ENCODE data around the gene UEVLD. TPM values are rescaled to one million over a fixed set of nuclear protein-coding genes. Genes with fewer than 3 reads are reported as not detected.
A peak's percentile ranks its signal among the peaks of the same experiment; 100 is the strongest.

The UEVLD gene
- total RNA-seq, 4 donors from 2014 or later, result 15.4 to 33.2 (median 21.1) TPM

DNA sequence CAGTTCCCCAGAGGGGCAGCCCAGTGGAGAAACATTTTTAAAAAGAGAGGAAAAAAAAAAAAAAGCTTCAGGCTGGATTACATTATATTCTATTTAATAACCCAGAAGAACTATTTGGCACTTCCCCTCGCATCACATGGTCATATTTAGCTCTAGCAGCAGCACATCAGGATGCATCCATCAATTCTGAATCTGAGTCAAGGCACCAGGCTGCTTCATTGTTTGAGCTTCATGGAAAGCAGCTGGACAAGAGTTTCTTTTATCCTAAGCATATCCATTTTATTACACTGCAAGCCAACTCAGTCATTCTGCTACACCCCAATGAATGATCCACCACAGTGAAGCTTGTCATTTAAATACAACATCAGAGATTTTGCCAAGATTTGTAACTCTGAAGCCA, 35.6 kb upstream of the UEVLD start:
- no peak for DNase-seq
- H3K4me3 ChIP-seq, result no peak overlapping the region
- no peaks in the 10 kb centered on the region for H3K27me3 ChIP-seq
- H3K27ac ChIP-seq, result no peak overlapping the region
- intact Hi-C loops (cut with DNase I), result no loop called here
- H3K9me3 ChIP-seq, result no peaks in the 10 kb centered on the region
- no peaks in the 10 kb centered on the region for H3K36me3 ChIP-seq
- WGBS, 2 donors, result 89% methylated on average over 1 of the region's 1 CpG
- TF ChIP-seq POLR2A (IDR thresholded peaks at IDR 0.05), result no peak
- TF ChIP-seq, protein P1, sequence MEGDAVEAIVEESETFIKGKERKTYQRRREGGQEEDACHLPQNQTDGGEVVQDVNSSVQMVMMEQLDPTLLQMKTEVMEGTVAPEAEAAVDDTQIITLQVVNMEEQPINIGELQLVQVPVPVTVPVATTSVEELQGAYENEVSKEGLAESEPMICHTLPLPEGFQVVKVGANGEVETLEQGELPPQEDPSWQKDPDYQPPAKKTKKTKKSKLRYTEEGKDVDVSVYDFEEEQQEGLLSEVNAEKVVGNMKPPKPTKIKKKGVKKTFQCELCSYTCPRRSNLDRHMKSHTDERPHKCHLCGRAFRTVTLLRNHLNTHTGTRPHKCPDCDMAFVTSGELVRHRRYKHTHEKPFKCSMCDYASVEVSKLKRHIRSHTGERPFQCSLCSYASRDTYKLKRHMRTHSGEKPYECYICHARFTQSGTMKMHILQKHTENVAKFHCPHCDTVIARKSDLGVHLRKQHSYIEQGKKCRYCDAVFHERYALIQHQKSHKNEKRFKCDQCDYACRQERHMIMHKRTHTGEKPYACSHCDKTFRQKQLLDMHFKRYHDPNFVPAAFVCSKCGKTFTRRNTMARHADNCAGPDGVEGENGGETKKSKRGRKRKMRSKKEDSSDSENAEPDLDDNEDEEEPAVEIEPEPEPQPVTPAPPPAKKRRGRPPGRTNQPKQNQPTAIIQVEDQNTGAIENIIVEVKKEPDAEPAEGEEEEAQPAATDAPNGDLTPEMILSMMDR (IDR thresholded peaks at IDR 0.05), result no peak
- peaks cover 0 to 21% (median 0%) of the 10 kb centered on the region in 3 donors for H3K4me1 ChIP-seq

DNA sequence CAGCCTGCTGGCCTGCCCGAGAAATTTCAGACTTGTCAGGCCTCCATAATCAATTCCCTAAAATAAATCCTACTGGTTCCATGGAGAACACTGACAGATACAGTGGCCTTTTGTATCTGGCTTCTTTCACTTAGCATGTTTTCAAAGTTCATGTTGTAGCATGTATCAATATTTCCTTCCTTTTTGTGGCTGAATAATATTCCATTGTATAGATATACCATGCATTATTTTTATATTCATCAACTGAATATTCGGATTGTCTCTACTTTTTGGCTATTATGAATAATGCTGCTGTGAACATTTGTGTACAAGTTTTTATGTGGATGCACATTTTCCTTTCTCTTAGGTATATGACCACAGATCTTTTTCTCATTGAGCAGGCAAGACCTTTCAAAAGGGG, 35.2 kb upstream of the UEVLD start:
- no peak overlapping the region for H3K4me3 ChIP-seq
- no peaks in the 10 kb centered on the region for H3K9me3 ChIP-seq
- H3K36me3 ChIP-seq, result no peaks in the 10 kb centered on the region
- no peaks in the 10 kb centered on the region for H3K27me3 ChIP-seq
- intact Hi-C loops (cut with DNase I), result no loop called here
- 90 to 95% methylated on average over 2 of the region's 2 CpGs for WGBS, 2 donors
- H3K4me1 ChIP-seq, result peaks cover 0 to 26% (median 4%) of the 10 kb centered on the region in 3 donors
- DNase-seq, result no peak
- TF ChIP-seq, protein P1 (IDR thresholded peaks at IDR 0.05), result no peak
- no peak for TF ChIP-seq POLR2A (IDR thresholded peaks at IDR 0.05)
- H3K27ac ChIP-seq, result no peak overlapping the region

DNA sequence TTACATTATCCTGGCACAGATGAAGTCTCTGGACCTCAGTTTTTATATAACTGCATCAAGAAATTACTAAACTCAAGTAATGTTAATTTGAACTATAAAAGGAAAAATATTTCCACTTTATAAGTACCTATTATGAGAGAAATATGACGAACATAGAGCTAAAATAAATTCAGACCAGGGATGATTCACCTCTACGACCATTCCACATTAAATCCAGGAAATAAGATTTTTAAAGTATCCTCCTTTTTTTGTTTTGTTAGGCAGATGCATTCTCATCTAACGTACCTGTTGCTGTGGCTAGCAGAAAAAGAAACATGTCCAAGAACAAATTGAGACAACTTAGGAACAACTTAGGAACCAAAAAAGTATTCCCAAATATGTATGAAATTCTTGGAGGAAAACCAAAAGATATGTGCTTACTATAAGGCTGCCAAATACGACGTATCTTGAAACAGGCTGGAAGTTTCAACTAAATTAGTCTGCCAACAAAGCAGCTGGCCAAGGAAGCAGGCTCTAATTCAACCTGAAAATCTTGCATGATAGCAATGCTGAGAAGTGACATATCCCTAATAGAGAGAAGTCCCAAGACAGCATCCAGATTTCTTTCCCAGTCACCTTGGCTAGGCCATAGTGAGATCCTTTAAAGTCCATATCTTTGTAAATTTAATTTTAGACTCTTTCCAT, 29.9 kb upstream of the UEVLD start:
- intact Hi-C loops (cut with DNase I), result no loop called here
- TF ChIP-seq, protein P1 (IDR thresholded peaks at IDR 0.05), result no peak
- no peak for TF ChIP-seq POLR2A (IDR thresholded peaks at IDR 0.05)
- WGBS, 2 donors, result 10 to 13% methylated on average over 5 of the region's 5 CpGs
- Histone ChIP-seq H3K9me3 (no peaks in the 10 kb centered on the region), H3K4me3 (no peak overlapping the region), H3K4me1 (peaks cover 0 to 33% (median 16%) of the 10 kb centered on the region in 3 donors), H3K27me3 (no peaks in the 10 kb centered on the region), H3K27ac (peak overlapping the region in 3 of 4 donors; percentile 11 to 47 (median 23)), H3K36me3 (peaks cover 0 to 26% (median 9%) of the 10 kb centered on the region in 3 donors)
- DNase-seq, result no peak

DNA sequence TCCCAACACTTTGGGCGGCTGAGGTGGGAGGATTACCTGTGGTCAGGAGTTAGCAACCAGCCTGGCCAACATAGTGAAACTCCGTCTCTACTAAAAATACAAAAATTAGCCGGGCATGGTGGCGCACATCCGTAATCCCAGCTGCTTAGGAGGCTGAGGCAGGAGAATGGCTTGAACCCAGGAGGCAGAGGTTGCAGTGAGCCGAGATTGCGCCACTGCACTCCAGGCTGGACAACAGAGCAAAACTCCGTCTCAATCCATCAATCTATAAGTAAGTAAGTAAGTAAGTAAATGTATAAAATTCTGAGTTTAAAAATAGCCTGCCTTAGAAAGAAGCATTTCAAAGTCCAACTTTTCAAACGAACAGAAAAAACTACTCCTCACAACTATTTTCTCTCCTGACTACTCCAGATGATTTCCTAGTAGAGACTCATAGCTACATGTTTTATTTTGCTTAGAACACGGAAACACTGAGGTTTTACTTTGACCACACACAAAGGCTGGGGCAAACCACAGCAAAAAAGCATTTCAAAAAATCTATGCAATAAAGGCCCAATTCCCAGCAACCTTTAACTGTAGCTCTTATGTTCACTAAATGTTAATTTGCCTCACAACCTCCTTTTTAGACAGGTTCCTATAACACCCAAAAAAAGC, 29.3 kb upstream of the UEVLD start:
- H3K27me3 ChIP-seq, result no peaks in the 10 kb centered on the region
- H3K4me1 ChIP-seq, result peaks cover 0 to 33% (median 16%) of the 10 kb centered on the region in 3 donors
- peak overlapping the region in 3 of 4 donors; percentile 11 to 47 (median 23) for H3K27ac ChIP-seq
- no peaks in the 10 kb centered on the region for H3K9me3 ChIP-seq
- no peak overlapping the region for H3K4me3 ChIP-seq
- 61 to 71% methylated on average over 10 of the region's 10 CpGs for whole genome bisulfite sequencing, 2 donors
- peaks cover 0 to 32% (median 9%) of the 10 kb centered on the region in 3 donors for H3K36me3 ChIP-seq
- DNase-seq, result no peak
- intact Hi-C loops (cut with DNase I), result no loop called here
- TF ChIP-seq POLR2A (IDR thresholded peaks at IDR 0.05), result no peak
- TF ChIP-seq, protein P1 (IDR thresholded peaks at IDR 0.05), result no peak

All from esophagus squamous epithelium (tissue), 5 donors.